GM21381 (cell line): Measurements from ENCODE around the gene CDT1.

ENCODE experiments used
- ATAC-seq: cut with Tn5 transposase; IDR thresholded peaks from one replicate; pipeline ENCODE4 v1.9.1; 2021; ENCODE audit warnings: mild to moderate bottlenecking, moderate library complexity; ENCODE audit not compliant: unreplicated experiment

Gene CDT1

DNA sequence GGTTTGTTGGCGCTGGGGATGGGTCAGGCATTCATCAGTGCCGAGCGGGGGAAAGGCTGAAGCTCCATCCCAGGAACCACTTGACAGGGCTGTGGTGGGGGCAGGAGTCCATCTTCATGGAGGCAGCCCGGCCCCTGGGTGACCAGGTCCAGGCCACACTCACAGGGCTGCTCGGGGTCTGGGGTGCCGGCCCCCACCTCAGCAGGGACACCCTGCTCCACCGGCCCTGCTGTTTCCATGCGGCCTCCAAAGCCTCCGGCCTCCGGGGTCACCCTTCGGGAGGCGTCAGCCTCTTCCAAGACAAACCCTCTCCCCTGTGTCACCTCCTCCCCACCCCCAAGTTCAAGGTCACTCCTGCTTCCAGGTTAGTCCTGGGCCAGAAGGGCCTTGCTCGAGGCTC, 31.1 kb downstream of the CDT1 start:
- ATAC-seq = no peak

DNA sequence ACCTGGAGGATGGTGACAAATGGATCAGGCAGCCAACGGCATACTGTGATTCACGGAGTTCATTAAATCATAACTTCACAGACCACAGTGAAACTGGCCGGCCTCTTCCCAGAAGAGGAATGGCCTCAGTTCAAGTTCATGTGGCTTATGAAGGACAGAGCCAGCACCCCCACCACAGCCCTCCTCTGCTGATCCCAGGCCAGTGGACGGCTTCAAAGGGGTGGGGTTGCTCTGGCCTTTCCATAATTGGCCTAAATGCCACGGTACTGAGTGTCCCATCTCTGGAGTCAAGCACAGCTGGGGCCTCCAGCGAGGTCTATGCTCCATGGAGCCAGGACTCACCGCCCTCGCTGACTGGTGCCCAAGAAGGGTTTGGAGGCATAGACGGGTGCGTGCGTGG, 31.8 kb downstream of the CDT1 start:
- ATAC-seq = no peak

DNA sequence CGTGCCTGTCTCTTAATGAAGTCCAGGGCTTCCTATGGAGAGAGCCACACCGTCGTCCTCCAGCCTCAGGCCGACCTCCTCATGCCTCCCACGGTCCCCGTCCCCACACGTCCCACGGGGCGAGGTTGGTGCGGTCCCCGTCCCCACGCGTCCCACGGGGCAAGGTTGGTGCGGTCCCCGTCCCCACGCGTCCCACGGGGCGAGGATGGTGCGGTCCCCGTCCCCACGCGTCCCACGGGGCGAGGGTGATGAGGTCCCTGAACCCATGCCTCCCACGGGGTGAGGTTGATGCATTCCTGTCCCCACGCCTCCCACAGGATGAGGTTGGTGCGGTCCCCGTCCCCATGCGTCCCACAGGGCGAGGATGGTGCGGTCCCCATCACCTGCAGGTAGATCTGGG, 32.2 kb downstream of the CDT1 start:
- ATAC-seq = no peak

DNA sequence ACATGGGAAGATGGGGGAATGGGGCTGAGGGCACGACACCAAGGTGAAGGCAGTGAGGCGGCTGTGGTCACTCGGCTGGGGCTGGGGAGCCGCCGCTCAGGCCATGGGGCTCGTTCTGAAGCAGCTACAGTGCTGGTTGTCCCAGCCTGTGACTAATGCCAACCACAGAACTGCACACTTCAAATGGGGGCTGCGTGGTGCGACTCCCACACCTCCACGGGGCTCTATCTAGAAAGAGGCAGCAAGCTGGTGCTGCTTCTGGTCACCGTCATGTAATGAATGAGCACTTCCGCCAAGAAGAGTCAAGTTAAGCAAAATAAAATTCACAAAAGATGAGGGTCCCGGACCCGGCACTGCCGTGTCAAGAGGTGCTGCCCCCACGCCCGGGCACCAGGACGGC, 33.2 kb downstream of the CDT1 start:
- no peak for ATAC-seq

DNA sequence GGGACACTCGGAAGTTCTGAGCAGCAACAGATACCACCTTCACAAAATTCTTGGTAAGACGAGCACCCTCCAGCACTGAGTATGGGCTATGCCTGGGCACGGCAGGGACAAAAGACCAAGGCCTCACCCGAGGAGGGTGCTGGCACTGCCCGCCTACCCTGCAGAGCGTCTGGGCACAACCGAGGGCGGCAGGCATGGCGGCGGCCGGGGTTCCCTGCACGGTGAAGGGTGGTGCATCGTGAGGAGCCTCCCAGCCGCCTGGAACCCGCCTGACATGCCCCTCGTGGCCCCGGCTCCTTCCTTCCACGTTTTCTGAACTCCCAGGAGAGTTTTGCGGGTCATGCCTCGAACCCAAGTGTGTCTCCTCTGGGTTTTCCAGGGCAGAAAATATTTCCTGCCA, 34.2 kb downstream of the CDT1 start:
- ATAC-seq = no peak

DNA sequence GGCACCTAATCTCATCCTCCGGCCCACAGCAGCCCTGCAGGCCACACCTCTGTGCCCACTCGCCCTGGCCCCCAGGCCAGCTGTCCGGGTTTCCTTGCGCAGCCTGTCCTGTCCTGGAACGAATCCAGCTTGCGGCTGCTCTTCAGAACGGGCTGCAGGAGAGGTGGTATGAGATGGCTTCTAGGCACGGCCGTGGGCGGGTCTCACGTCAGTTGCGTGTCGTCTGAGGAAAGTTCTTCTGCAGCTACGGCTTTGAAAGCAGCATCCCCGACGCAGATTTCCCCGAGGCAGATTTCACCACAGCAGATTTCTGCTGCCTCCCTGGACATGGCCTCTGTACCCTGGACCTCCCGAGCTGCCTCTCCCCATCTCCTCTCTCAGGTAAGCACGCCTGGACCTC, 35.0 kb downstream of the CDT1 start:
- no peak for ATAC-seq

DNA sequence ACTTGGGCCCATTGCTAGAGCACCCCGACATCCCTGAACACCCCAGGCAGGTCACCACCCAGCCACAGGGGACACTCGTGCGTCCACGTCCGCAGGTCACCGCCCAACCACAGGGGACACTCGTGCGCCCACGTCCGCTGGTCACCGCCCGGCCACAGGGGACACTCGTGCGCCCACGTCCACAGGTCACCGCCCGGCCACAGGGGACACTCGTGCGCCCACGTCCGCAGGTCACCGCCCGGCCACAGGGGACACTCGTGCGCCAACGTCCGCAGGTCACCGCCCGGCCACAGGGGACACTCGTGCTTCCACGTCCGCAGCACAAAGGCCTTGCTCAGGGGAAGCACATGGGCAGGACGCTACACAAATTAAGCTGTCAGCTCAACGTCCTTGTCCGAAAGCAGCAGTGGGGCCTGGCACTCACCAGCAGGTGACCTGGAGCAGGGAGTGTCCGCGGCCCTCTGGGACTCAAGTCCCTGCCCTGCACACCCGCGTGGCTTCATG, 35.5 kb downstream of the CDT1 start:
- ATAC-seq = no peak

DNA sequence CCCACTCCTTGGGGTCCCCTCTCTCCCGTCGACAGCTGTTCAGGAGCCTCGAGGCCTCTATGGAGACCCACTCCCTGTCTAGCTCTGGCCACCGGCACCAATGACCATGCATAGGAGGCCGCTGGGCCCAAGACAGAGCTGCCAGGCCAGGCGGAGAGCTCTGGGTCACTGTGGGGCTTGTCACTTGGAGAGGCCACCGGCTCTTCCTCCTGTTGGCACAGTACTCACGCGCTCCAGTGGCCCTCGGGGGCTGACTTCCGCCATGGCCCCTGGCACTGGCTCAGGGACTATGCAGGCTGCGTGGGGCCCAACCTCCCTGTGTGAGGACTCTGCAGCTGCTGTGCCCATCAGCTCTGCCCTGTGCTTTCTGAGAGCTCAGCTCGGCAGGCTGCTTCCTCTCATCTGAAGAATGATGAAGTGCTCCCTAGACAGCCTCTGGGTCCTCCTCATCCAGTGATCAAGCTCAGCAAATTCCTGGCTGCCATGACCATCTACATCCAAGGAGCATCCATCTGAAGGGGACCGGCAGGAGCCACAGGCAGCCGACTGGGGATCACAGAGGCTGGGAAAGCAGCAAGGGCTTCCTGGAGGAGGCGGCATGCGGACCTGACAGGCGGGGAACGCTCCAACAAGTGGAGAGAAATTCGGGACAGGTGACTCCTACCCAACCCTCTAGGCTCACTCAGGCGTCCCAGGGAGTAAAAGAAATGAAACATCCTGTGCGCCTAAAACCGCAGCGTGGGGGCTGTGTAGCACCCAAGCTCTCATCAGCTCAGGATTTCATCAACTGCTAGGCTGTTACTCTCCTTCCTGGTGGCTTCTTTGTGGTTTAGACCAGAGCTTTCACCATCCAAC, 36.4 kb downstream of the CDT1 start:
- ATAC-seq = no peak

DNA sequence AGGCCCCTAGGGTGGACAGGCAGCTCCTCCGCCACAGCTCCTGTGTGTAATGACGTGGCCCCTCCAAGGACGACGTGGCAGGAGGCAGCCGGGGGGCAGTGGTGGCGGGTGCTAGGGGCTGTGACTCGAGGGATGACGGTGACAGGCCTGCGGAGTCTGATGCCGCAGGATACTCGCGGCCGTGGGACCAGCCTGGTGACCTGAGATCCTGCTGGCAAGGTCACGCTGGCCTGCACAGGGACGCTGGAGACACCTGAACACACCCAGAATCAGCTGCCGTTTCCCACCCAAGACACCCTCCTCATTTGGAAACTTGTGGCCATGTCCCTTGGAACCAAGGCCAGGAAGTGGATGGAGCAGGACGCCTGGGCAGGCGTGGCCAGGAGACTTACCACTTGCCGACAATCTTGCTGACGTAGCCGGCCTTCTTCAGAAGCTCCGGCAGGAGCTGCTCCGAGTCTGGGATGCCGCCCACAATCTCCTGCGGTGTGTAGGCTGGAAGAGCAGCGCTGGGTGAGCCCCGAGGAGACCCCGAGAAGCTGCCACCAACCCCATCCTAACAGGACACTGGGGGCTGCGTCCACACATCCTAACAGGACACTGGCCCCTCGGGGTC, 37.1 kb downstream of the CDT1 start:
- no peak for ATAC-seq

DNA sequence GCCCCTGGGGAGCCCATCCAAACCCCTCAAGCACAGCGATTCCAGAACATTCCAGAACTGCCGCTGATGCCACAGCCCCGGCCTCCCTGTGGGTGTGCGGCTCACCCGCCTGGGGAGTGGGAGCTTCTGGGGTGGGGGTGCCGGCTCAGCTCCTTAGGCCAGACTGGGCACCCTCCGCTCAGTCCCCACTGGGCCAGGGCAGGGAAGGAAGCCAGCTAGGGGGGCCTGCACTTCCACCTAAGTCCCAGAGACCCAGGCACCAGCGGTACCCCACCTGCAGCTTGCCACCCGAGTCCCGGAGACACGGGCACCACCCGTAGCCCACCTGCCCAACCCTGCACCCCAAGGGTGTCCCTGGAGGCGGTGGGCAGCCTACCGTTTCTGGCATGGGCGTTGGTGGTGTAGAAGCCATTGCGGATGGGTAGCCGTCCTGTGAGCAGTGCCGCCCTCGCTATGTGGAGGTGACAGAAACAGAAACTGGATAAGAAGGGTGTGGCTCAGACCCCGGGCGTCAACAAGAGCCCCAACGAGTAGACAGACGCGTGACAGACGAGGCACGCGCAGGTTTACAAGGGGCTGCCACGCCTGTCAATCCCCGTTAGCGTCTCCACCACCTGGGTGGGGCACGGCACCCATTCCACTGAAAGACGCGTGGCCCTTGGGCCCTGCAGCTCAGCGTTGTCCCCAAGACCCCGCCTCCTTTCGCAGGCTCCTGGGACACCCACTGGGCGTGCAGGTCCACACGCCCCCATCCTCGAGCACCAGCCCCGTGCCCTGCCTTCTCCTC, 38.1 kb downstream of the CDT1 start:
- no peak for ATAC-seq

DNA sequence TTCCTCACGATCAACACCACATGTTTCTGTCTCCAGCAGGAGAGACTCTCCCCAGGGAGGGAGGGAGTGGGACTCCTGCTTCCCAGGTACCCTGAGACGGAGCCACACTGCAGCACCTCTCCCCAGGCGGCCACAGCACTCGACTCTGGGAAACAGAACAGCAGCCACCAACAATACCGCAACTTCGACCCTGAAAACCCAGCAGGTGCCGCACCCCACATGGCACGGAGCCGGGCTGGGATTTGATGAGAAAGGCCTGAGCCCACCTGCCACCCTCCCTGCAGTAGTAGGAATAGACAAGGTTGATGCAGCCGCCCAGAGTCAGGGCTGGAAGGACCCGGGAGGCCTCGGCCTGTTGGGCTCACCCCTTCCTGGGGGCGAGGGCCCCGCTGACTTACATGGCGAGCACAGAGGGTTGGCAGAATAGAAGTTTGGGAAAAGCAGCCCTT, 38.7 kb downstream of the CDT1 start:
- no peak for ATAC-seq

DNA sequence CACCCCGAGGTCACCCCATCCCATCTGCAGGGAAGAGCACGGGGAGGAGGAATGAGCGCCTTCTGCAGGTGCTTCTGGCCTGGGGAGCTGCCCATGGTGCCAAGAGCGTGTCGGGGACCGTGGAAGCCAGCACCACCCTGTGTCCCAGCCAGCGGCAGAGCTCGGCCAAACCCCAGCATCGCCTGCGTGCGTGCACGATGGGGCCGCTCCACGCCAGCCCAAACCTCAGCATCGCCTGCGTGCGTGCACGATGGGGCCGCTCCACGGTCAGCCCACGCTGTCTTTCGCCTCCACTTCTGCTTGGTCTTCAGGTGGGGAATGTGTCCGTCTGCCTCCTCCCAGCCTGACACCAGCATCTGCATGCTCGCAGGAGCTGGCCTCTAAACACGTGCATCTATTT, 39.2 kb downstream of the CDT1 start:
- ATAC-seq = no peak

DNA sequence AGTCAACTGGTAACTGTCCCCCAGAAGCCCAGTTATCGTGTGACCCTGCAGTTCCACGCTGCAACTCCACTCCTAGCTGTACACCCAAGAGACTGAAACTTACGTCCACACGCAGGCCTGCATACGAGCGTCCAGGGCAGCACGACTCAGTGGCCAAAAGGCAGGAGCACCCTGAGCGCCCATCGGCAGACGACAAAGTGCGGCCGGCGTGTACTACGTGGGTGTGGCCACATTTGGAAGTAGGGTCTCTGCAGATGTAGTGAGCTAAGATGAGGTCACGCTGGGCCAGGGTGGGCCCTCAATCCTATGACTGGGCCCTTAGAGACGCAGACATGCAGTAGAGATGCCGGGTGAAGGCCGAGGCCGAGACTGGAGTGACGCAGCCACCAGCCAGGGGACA, 39.7 kb downstream of the CDT1 start:
- no peak for ATAC-seq

DNA sequence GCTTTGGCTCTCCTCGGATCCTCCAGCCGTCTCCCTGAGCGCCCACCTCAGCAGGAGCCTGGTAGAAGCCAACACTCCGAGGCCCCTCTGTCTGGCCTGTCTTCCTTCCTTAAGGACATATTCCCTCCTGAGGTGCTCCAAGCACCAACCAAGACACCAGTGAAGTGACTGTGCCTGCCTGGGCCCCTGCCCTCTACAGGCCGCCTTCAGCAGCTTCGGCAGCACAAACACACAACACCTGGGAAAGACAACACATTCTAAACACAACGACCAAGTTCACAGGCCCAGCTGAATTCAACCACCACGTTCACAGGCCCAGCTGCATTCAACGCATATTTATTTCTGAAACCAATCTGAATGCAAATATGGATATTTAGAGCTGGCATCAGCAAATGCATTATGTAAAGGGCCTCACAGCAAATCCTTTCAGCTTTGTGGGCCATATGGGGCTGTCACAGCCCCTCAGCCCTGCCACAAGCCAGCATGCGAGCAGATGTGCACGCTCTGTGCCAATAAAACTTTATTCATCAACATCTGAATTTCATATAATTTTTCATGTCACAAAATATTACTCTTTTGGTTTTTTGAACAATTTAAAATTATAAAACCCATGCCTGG, 40.9 kb downstream of the CDT1 start:
- ATAC-seq = no peak

DNA sequence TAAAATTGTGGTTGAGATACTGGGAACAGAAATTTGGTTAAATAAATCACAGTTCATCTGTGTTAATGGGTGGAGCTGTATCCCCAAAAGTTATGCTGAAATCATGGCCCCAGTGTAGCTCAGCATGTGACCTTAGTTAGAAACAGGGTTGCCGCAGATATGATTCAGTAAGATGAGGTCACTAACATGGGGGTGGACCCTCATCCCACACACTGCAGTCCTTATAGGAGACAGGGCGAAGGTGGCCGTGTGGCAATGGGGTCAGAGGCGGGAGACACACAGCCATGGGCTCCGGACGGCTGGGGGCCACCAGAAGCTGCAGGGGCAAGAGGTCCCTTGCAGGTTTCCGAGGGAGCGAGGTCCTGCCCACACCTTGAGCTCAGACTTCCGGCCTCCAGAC, 42.5 kb downstream of the CDT1 start:
- no peak for ATAC-seq

DNA sequence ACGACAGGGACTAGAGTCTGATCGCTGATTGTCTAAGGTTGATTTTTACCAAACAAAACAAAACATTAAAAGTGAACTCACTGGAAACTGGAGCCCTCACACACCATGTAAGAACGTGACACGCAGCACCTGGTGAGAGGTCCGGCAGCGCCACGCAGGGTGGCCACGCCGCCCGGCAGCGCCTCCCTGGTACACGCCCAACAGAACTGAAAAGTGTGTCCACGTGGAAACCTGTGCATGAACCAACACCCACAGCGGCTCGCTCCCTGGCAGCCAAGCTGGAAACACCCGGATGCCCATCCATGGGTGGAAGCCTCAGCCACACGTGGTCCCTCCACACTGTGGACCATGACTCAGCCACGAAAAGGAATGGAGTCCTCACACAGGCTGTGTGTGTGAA, 44.1 kb downstream of the CDT1 start:
- ATAC-seq = no peak

DNA sequence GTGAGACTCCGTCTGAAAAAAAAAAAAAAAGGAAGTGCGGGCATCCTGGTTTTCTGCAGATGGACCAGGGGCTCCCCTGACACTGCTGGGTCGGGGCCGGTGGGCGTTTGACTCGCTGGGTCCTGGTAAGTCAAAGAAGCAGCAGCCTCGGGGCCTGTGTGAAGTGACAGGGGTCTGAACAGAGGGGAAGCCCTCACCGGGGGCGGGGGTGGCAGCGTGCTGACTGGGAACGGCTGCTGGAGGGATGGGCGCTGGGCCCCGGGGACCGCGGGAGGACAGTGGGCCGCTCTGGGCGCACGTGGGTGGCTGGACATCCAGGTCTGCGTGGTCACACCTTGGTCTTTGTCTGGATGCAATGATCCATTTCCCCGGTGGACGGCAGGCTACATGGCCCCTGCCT, 45.0 kb downstream of the CDT1 start:
- ATAC-seq = no peak

DNA sequence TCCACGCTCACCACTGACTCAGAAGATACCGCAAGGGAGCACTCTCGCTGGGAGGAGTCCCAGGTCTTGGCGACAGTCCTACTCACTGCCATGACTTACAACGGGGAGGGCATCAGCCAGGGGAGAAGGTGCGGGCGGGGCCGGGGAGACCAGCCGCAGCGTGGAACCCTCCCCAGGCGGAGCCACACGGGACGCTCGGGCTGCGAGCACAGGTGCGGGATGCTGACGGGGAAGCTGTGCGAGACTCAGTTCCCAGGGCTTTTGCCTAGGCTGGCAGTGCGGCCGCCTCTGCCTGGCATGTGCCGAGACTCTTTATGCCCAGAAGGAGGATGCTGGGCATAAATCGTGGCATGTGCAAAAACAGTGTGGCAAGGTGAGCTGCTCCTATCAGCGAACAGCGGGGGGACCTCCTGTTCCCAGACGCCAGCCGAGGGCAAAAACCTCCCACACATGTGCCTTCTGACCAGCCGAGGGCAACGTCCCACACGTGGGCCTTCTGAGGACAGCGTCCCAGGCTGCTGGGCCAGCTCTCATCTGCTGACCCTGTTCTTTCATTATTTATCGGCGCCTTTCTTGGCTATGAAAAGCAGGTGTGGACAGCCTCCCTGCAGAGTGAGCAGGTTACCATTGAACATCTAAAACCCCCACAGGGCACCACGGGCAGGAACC, 47.1 kb downstream of the CDT1 start:
- no peak for ATAC-seq

DNA sequence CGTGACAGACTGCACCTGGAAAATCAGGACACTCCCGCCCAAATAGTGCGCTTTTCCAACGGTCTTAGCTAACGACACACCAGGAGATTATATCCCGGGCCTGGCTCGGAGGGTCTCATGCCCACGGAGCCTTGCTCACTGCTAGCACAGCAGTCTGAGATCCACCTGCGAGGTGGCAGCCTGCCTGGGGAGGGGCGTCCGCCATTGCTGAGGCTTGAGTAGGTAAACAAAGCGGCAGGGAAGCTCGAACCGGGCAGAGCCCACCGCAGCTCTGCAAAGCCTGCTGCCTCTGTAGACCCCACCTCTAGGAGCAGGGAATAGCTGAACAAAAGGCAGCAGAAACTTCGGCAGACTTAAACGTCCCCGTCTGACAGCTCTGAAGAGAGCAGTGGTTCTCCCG, 48.0 kb downstream of the CDT1 start:
- ATAC-seq = no peak

DNA sequence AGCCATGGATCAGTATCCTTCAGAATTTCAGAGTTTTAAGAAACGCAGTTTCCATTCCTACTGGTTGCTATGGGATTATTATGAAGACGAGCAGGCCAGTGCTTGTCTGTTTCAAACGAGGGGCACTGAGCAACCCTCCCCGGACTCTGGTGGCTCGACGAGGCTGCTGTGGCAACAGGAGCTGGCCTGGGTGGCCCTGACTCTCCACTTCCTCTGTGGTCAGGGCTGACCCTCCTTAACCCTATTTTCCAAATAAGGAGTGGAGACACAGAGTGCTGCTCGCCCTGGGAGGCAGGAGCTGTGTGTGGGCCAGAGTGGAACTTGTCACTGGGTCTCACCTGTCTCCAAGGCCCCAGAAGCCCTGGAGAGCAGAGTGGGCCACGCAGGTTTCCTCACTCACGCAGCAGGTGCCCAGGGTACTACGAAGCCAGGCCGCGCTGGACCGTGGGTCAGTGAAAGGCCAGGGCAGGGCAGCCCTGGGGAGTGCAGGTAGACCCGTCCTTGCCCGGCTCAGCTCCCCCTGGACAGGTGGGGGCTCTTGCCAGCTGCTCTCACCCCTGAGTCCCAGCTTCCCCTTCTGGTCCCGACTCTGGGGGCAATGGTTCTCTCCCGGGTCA, 49.8 kb downstream of the CDT1 start:
- ATAC-seq = no peak
